IPS-18c (cell line): ENCODE measurements around the gene NAIF1.
"Not testable (repeated sequence)": the region's sequence is repeated elsewhere in the genome, so short reads cannot be mapped to it uniquely, and the experiment has no call there.

Source experiments
- H3K4me3 ChIP-seq: 2 replicates; pipeline ENCODE4 v1.7.0; 2013; ENCODE audit warnings: low read depth, mild to moderate bottlenecking, low read length, moderate library complexity; ENCODE audit not compliant: insufficient read depth
- H3K9me3 ChIP-seq: one replicate; pipeline ENCODE4 v1.6.1; 2013; ENCODE audit warnings: mild to moderate bottlenecking, low read length, moderate library complexity; ENCODE audit not compliant: control insufficient read depth, insufficient read depth

Gene NAIF1

GRCh38 chr9:128066713-128067644 lies at the start of gene NAIF1:
NAIF1 (minus strand) TSS chr9:128067320; CDS start chr9:128067101, 219 bp downstream.
- Histone ChIP-seq H3K4me3 (peak within 1 kb of the TSS; percentile 89), H3K9me3 (no peaks in the 10 kb centered on the region)

- Histone ChIP-seq H3K9me3 (no peaks in the 10 kb centered on the region), H3K4me3 (no peak overlapping the region)
These were observed 49.3 kb upstream of the NAIF1 start for GRCh38 chr9:128116104-128117083.

GRCh38 chr9:128115187-128116103 lies 48.3 kb upstream of the NAIF1 start:
- H3K4me3 ChIP-seq = no peak overlapping the region
- no peaks in the 10 kb centered on the region for H3K9me3 ChIP-seq

GRCh38 chr9:128114326-128115186 lies 47.4 kb upstream of the NAIF1 start:
- Histone ChIP-seq H3K9me3 (no peaks in the 10 kb centered on the region), H3K4me3 (no peak overlapping the region)

GRCh38 chr9:128113526-128114325 lies 46.6 kb upstream of the NAIF1 start:
- Histone ChIP-seq H3K4me3 (no peak overlapping the region), H3K9me3 (no peaks in the 10 kb centered on the region)

GRCh38 chr9:128111726-128112125 lies 44.6 kb upstream of the NAIF1 start:
- H3K4me3 ChIP-seq, H3K9me3 ChIP-seq: not testable (repeated sequence)

- Histone ChIP-seq H3K4me3 (no peak overlapping the region), H3K9me3 (no peaks in the 10 kb centered on the region)
These were observed 42.1 kb upstream of the NAIF1 start for GRCh38 chr9:128109050-128109709.

GRCh38 chr9:128108269-128109049 lies 41.3 kb upstream of the NAIF1 start:
- Histone ChIP-seq H3K9me3 (no peaks in the 10 kb centered on the region), H3K4me3 (no peak overlapping the region)

GRCh38 chr9:128107468-128108268 lies 40.5 kb upstream of the NAIF1 start:
- H3K9me3 ChIP-seq = no peaks in the 10 kb centered on the region
- H3K4me3 ChIP-seq = no peak overlapping the region

- no peaks in the 10 kb centered on the region for H3K9me3 ChIP-seq
These were observed 39.9 kb upstream of the NAIF1 start for GRCh38 chr9:128106940-128107467.

GRCh38 chr9:128106181-128106939 lies 39.2 kb upstream of the NAIF1 start:
- H3K4me3 ChIP-seq = no peak overlapping the region
- no peaks in the 10 kb centered on the region for H3K9me3 ChIP-seq

More at GRCh38 chr9:128106940-128107467, 39.9 kb upstream of the NAIF1 start:
- H3K4me3 ChIP-seq = no peak overlapping the region

- Histone ChIP-seq H3K4me3 (no peak overlapping the region), H3K9me3 (no peaks in the 10 kb centered on the region)
These were observed 38.5 kb upstream of the NAIF1 start for GRCh38 chr9:128105538-128106175.
